NT2/D1 (cell line): ENCODE measurements around the gene NMUR2.

ENCODE experiments used
- DNase-seq: peaks from one replicate; pipeline ENCODE4 v3.0.0-alpha.2; 2011; ENCODE audit warnings: low read depth, low spot score
- H3K27me3 ChIP-seq: 2 replicates; pipeline ENCODE4 v1.6.0; 2011; ENCODE audit warnings: mild to moderate bottlenecking; ENCODE audit not compliant: insufficient read length, insufficient read depth
- H3K36me3 ChIP-seq: 2 replicates; pipeline ENCODE4 v1.6.1; 2011; ENCODE audit warnings: mild to moderate bottlenecking, low read length, mixed read lengths; ENCODE audit not compliant: insufficient read depth, insufficient read length
- H3K4me1 ChIP-seq: 2 replicates; pipeline ENCODE4 v1.5.1; 2011; ENCODE audit not compliant: insufficient read depth, insufficient read length
- H3K4me3 ChIP-seq: 2 replicates; pipeline ENCODE4 v1.5.1; 2011; ENCODE audit warnings: low read depth; ENCODE audit not compliant: insufficient read length
- H3K9ac ChIP-seq: 2 replicates; pipeline ENCODE4 v1.6.0; 2011; ENCODE audit warnings: low read depth; ENCODE audit not compliant: insufficient read length
- H3K9me3 ChIP-seq: 2 replicates; pipeline ENCODE4 v1.5.1; 2011; ENCODE audit warnings: mild to moderate bottlenecking, low read length; ENCODE audit not compliant: insufficient read depth
- SUZ12 ChIP-seq: IDR thresholded peaks from 2 replicates; pipeline ENCODE4 v1.6.1; 2011; ENCODE audit not compliant: insufficient read length, insufficient read depth; ENCODE audit errors: extremely low read depth
- YY1 ChIP-seq: IDR thresholded peaks from 2 replicates; pipeline ENCODE4 v1.6.1; 2011; ENCODE audit not compliant: insufficient read length, insufficient read depth
- ZNF274 ChIP-seq: IDR thresholded peaks from 2 replicates; pipeline ENCODE4 v1.6.1; 2011; ENCODE audit warnings: mild to moderate bottlenecking, low read depth, low read length

Gene NMUR2

GRCh38 chr5:152372875-152373274, 32.2 kb downstream of the NMUR2 start:
- no peak overlapping the region for H3K4me3 ChIP-seq
- no peaks in the 10 kb centered on the region for H3K4me1 ChIP-seq
- no peaks in the 10 kb centered on the region for H3K27me3 ChIP-seq
- no peaks in the 10 kb centered on the region for H3K9me3 ChIP-seq
- DNase-seq, result no peak
- TF ChIP-seq YY1 (no peak), ZNF274 (no peak), SUZ12 (no peak)
- H3K36me3 ChIP-seq, result no peaks in the 10 kb centered on the region
- no peak overlapping the region for H3K9ac ChIP-seq

DNA sequence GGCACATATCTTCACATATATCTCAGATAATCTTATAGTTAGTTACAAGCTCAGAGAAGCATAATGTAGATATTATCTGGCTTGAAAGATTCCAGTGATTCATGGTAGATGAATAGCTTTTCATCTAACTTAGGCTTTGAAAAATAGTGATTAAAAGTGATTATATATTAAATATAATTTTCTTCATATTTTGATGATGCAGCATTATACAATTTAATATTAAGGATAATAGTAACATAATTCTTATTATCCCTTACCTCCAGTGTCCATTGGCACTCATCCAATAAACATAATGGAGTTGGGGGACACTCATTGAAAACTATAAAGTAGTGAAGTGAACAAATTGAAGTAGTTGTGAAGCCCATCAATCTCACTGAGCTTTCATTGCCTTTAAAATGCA, 35.8 kb downstream of the NMUR2 start:
- no peaks in the 10 kb centered on the region for H3K9me3 ChIP-seq
- TF ChIP-seq YY1, result no peak
- TF ChIP-seq ZNF274, result no peak
- no peak for TF ChIP-seq SUZ12
- no peaks in the 10 kb centered on the region for H3K36me3 ChIP-seq
- no peaks in the 10 kb centered on the region for H3K4me1 ChIP-seq
- H3K27me3 ChIP-seq, result no peaks in the 10 kb centered on the region
- no peak overlapping the region for H3K4me3 ChIP-seq
- no peak overlapping the region for H3K9ac ChIP-seq
- no peak for DNase-seq

DNA sequence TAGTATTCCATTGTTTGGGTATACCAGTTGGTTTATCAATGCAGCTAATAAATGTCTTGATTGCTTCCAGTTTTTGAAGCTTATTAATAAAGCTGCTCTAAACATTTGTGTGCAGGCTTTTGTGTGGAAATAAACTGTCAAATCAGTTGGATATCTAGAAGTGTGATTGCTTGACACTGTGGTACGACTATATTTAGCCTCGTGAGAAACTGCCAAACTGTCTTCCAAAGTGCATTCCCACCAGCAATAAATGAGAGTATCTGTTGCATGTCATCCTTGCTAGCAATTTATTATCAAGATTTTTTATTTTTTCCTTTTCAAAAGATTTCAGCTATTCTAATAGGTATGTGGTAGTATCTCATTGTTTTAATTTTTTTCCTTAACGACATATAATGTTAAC, 37.5 kb downstream of the NMUR2 start:
- Histone ChIP-seq H3K9ac (no peak overlapping the region), H3K4me1 (no peaks in the 10 kb centered on the region)
- DNase-seq, result no peak

GRCh38 chr5:152366716-152367115, 38.4 kb downstream of the NMUR2 start:
- no peak for TF ChIP-seq ZNF274
- no peak for TF ChIP-seq YY1
- TF ChIP-seq SUZ12, result no peak

More for the DNA sequence above, 37.5 kb downstream of the NMUR2 start:
- TF ChIP-seq SUZ12 (no peak), YY1 (no peak), ZNF274 (no peak)
- no peaks in the 10 kb centered on the region for H3K9me3 ChIP-seq
- H3K27me3 ChIP-seq, result no peaks in the 10 kb centered on the region
- no peak overlapping the region for H3K4me3 ChIP-seq
- H3K36me3 ChIP-seq, result no peaks in the 10 kb centered on the region

DNA sequence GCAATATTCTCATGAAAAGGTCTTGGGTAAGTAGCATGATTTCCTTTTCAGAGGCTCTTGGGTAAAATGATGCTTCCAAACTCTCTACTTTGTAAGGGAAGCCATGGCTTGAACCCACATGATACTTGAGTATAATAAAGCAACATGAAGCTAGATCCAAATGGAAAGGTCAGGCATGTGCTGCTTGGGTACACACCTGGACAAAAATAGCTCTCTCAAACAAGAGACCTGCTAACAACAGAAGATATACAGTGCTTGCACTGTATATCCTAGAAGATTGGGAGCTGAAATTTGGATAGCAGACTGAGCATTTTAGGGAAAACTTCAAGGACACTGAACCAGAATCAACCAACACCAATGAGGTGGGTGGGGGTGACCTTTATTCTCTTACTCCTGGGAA, 40.2 kb downstream of the NMUR2 start:
- DNase-seq, result no peak

More at GRCh38 chr5:152366716-152367115, 38.4 kb downstream of the NMUR2 start:
- no peaks in the 10 kb centered on the region for H3K9me3 ChIP-seq
- no peaks in the 10 kb centered on the region for H3K4me1 ChIP-seq
- H3K4me3 ChIP-seq, result no peak overlapping the region
- no peak overlapping the region for H3K9ac ChIP-seq
- H3K27me3 ChIP-seq, result no peaks in the 10 kb centered on the region
- H3K36me3 ChIP-seq, result no peaks in the 10 kb centered on the region
- DNase-seq, result no peak

GRCh38 chr5:152364172-152364571, 40.9 kb downstream of the NMUR2 start:
- H3K9ac ChIP-seq, result no peak overlapping the region
- H3K36me3 ChIP-seq, result no peaks in the 10 kb centered on the region
- H3K9me3 ChIP-seq, result no peaks in the 10 kb centered on the region
- TF ChIP-seq ZNF274, result no peak
- no peak for TF ChIP-seq SUZ12
- no peak for TF ChIP-seq YY1
- no peaks in the 10 kb centered on the region for H3K4me1 ChIP-seq
- DNase-seq, result no peak
- no peak overlapping the region for H3K4me3 ChIP-seq
- no peaks in the 10 kb centered on the region for H3K27me3 ChIP-seq

More for the DNA sequence above, 40.2 kb downstream of the NMUR2 start:
- Histone ChIP-seq H3K4me3 (no peak overlapping the region), H3K9me3 (no peaks in the 10 kb centered on the region), H3K9ac (no peak overlapping the region), H3K36me3 (no peaks in the 10 kb centered on the region), H3K4me1 (no peaks in the 10 kb centered on the region), H3K27me3 (no peaks in the 10 kb centered on the region)
- no peak for TF ChIP-seq YY1
- no peak for TF ChIP-seq ZNF274
- TF ChIP-seq SUZ12, result no peak

DNA sequence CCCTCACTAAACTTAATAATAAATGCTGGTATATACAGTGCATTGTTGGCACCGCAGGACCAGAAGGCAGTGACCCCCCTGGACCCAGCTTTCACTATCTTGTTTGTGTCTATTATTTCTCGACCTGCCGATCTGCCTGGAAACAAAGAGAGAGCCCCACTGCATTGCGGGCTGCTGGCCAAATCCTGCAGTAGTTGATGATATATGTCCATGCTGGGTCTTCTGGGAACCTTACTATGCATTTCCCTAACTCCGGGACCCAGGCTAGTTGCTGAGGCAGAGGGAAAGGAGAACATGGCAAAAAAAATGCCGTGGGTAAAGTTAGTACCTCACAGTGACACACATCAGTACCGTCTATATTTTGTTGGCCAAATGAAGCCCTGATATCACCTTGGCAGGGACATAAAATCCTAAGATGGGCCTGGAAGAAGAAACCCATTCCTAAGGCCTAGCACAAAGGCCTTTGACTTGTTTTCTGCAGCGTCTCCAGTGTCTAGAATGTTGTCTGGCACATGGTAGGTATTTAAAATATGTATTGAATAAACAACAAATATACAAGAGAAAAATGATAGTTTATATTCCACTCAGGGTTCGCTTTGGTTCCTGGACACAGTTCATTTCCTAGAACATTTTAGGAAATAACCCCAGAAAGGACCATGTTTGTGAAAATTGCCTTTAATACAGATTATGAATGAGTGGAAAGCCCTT, 46.1 kb downstream of the NMUR2 start:
- no peak for DNase-seq
- no peaks in the 10 kb centered on the region for H3K27me3 ChIP-seq
- H3K9me3 ChIP-seq, result no peaks in the 10 kb centered on the region
- TF ChIP-seq YY1 (no peak), SUZ12 (no peak), ZNF274 (no peak)
- H3K9ac ChIP-seq, result no peak overlapping the region
- no peaks in the 10 kb centered on the region for H3K36me3 ChIP-seq
- H3K4me1 ChIP-seq, result no peaks in the 10 kb centered on the region
- no peak overlapping the region for H3K4me3 ChIP-seq

DNA sequence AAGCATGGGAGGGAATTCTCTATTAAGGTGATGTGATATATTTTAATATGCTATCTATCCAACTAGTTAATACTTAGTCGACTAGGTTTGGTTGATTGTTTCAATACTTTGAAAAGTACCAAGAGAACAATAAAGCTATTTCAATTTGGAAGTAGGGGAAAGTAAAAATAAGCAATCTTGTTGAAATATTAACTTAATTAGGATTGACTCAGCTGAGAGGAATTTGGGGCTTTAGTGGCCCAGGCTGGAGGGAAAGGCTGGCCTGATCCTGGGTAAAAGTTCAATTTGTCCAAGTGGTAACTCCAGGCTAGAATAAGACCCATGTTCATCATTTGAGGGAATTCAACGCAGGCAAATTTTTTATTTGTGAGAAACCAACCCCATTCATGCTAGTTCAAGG, 48.6 kb downstream of the NMUR2 start:
- no peaks in the 10 kb centered on the region for H3K4me1 ChIP-seq
- no peak for DNase-seq
- no peaks in the 10 kb centered on the region for H3K9me3 ChIP-seq
- no peak overlapping the region for H3K4me3 ChIP-seq
- no peak overlapping the region for H3K9ac ChIP-seq
- no peaks in the 10 kb centered on the region for H3K27me3 ChIP-seq
- H3K36me3 ChIP-seq, result no peaks in the 10 kb centered on the region
- TF ChIP-seq ZNF274 (no peak), SUZ12 (no peak), YY1 (no peak)
